Embryonic facial prominence (tissue), 1 donor: ENCODE results near the gene HBP1.
"Not testable (repeated sequence)": the region's sequence is repeated elsewhere in the genome, so short reads cannot be mapped to it uniquely, and the experiment has no call there.

Source experiments
- DNase-seq: peaks from one replicate; pipeline ENCODE4 v3.0.0-alpha.2; 2016; ENCODE audit errors: extremely low spot score

Gene HBP1

DNA sequence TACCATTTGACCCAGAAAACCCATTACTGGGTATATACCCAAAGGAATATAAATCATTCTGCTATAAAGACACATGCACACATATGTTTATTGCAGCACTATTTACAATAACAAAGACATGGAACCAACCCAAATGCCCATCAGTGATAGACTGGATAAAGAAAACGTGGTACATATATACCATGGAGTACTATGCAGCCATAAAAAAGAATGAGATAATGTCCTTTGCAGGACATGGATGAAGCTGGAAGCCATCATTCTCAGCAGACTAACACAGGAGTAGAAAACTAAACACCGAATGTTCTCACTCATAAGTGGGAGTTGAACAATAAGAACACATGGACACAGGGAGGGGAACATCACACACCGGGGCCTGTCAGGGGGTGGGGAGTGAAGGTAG, 13.1 kb upstream of the HBP1 start:
- not testable (repeated sequence) for DNase-seq

DNA sequence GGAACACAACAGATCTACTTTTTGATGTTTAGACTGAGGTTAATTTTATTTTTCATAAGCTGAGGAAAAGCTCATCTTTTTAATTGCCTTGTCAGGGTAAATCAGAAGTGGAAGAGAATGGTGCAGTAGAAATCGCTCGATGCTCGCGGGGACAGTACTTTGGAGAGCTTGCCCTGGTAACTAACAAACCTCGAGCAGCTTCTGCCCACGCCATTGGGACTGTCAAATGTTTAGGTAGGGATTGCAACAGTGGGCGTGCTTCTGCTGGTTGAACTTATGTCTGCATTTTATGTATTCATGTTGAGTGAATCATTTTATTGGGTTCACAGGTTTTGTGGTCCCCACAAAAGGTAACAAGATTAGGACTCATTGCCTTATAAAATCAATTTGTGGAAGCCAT, 11.7 kb upstream of the HBP1 start:
- no peak for DNase-seq

DNA sequence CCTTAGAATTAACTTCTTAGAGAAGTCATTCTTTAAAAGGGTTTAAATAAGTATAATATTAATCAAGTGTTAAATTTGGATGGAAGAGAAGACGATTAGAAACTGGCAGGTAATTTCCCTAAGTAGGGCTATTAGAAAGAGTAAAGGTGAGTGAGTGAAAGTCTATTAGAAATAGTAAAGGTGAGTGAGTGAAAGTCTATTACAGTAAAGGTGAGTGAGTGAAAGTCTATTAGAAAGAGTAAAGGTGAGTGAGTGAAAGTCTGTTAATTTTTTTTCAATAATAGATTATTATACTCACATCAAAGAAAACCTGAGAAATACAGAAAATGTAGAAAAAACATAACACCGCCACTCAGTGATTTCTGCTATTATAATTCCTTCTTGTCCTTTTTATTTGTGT, 10.8 kb upstream of the HBP1 start:
- DNase-seq = no peak

DNA sequence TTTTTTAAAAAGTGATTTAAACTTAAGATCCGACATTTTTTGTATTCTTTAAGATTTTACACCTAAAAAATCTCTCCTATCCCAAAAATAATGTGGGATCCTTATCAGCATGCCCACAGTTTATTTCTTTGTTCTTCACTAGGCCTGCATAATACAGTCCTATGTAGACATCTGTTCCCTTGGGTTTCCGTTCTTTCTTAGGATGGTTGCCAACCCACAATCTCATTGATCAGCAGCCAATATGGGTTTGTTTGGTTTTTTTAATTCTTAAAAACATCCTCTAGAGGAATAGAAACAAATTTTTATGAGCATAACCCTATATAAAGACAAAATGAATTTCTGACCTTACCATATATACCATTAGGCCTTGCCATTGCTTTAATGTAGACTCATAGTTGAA, 8.4 kb upstream of the HBP1 start:
- no peak for DNase-seq

DNA sequence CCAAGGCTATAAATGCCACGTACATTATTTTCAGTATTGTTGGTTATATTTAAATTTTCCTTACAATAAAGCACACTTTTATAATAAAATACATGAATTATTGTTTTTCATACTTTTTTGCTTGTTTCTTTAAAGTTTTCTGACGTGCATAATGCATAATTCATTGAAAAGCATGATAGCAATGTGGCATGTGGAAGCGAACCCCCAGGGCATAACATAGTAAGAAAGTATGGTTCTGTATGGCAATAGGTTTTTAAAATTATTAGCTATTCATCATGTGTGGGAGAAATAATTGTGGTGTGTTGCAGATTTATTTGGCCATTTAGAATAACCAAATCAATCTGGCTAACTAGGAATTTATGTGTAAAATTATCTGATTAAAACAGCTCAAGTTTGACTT, 7.4 kb upstream of the HBP1 start:
- DNase-seq = no peak

DNA sequence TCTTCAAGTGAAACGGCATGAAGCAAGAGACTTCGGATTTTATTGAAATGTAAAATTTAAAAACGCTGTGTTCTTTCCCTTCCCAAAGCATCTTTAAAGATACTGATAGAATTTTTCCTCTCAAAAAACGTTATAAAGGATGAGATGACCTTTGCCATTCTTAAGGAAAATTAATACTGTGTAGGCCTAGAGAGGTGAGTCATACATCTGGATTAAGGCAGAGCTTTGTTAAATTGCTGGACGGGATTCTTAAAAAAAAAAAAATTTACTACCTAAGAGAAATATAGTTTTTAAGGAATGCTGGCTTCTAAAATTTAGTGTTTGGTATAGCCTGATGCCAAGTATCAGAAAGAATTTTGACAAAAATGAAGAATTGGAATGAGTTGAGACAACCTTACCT, 6.3 kb upstream of the HBP1 start:
- DNase-seq = no peak

DNA sequence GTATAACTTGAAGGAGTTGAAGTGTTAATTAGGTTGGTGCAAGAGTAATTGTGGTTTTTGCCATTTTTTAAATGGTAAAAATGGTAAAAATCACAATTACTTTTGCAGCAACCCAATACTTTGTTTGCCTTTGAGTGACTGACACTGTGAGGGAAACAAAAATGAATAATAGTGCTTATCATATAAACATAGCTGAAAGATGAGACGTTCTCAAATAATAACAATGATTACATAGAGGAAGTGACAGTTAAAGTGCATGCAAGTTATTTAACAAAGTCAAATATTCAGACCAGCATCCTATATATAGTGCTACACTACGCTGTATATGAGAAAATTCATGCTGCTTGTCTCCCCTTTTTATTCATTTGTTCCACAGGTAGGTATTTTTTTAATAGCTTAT, 4.7 kb upstream of the HBP1 start:
- DNase-seq = no peak

DNA sequence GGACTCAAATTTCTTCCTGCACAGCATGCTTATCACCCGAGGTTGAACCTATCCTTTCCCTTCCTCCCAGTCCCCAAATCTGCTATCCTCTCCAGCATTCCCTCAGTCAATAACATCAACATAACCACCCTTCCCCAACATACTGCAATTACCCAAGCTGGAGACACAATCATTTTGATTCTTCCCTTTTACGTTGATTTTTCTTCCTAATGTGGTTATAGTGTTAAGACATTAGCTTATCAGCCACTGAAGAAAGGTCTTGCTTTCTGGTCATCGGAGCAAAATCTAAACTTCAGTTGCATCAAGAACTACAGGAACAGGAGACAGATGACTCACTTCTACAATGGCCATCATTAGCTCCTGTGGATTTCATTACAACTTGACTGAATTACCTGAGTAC, 3.5 kb upstream of the HBP1 start:
- no peak for DNase-seq

DNA sequence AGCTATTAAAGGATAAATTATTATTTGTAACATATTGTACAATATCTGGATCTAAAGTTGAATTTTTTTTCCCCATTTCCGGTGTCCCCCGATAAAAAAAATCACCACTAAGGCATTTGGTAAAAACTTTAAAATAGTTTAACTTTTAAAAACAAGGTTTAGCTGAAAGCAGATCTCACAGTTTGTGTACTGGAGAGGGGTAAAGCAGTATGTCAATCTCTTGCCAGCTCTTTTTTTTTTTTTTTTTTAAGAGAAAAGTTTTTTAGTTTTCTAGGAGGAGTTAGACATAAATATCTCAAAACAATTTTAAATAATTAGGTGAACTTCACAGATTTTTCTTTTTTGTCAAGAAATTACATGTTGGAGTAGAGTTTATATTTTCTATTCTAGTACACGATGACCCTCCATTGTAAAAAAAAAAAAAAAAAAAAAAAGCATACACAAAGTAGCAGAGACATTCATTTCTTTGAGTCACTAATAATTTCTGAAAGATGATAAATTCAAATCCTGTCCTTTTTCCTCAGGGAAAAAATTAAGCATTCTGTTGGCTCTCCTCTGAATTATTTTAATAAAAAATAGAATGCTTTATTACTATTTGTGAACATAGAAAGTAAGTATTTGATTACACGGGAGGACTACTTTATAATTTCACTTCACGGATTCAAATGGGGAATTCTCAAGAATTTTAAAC, 1.9 kb upstream of the HBP1 start:
- no peak for DNase-seq

DNA sequence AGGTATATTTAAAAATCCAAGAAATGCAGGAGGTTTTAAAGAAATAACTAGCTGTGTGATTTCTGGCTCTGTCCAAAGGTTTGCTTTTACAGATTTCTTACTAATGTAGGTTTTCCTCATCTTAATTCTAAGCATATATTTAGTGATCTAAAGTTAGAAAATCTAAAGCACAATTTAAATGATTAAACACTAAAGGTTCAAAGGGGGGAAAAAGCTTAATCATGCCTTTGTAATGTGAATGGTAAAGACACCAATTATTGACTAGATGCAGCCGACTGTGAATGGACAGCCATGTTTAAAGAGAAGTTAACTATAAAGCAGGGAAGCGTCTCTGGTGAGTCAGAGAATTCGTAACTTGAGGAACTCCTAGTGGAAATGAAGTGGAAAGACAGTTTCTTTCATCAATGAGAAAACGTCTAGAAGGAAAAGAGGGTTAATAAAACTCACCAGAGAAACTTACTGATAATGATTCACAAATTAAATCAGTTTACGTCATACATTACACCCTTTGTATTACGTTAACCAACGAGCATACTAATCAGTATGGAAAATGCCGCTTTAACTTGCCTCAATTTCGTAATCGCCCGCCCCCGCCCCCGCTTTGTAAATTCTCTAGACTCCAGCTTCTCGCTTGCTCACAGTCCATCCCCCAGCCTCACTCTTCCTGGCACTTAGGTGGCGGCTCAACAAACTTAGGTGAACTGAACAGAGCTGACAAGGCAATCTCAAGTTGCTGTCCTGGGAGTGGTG, 1.1 kb upstream of the HBP1 start:
- DNase-seq = peak; percentile 86

DNA sequence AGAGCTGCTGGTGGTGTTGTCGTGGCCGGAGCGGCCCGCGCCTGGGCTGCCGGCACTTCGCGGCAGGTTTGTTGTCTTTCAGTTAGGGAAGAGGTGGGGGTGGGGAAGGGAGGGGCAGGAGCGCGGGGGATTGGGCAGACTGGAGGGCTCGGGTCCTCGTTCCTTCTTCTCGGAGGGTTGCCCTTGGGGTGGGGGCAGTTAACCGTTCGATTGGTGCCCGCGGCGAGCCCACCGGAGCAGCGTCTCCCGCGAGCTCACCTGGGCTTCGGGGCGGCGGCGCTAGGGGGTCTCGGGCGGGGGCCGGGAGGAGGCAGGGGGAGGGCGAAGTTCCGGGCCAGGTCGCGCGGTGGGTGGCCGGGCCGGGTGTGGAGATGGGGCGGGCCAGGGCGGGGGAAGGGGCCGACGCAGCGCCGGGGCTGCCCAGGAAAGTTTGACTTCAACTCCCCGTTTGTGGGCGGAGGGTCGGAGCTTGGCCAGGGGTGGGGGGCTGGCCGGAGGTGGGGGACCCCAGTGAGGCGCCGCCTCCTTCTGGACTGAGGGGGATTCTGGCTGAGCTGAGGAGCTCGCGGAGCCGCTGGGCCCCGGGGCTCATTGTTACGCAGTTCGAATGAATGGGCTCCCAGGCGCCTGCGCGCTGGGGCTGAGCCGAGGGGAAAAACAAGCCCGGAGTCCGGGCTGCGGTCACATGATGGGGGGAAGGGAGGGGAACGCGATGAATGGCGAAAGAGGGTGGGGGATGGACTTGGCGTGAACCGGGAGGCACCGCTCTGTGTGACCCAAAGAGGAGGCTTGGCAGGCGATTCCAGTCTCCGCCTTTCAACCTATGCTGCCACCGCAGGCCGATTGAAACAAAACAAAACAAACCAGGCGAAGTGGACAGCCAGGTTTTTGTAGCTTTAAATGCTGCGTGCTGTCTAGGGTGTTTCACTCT, 582 bp downstream of the HBP1 start:
- peak; percentile 84 for DNase-seq

DNA sequence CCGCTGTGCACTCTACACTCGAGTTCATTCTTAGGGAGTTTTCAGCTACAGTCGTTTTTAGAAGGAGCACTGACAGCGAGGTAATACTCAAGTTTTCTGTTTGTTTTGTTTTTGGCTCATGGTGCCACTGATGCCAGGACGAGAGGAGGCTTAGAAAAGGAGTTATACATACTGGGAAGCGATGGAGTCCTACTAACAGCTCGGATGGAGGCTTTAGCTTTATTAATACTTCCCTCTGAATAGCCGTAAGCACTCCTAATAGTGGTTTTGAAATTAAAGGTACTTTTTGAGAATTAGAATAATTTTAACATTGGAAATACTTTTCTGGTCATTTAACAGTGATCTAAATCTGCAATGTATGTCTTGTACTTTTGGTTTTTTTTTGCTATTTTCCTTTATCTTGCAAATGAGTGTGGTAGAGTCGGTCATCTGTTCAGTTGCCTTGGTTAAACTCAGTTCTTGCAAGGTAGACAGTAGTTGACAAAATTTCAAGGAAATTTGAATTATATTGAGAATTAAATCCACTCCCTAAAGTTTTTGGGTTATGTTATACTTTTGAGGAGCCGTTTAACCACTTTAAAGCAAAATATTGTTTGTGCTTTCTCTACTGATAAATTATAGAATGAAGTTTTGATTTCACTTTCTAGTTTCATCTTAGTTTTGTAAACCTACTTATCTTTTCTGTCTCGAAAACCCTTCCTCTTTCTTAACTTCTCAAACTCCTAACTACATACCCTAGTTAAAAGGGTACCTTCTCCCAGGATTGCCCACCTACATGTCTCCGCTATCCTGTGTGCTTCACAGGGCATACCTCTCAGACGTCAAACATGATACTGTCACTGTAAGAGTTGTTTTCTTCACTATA, 1.5 kb downstream of the HBP1 start:
- no peak for DNase-seq

DNA sequence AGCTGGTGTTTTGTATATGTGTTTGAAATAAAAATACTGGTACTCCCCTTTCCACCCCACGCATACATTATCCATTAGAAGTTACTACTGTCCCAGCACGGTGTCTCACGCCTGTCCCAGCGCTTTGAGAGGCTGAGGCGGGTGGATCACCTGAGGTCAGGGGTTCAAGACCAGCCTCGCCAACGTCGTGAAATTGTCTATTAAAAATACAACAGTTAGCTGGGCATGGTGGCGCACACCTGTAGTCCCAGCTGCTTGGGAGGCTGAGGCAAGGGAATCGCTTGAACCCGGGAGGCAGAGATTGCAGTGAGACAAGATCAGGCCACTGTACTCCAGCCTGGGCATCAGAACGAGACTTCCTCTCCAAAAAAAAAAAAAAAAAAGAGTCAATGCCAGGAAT, 2.7 kb downstream of the HBP1 start:
- DNase-seq = no peak

DNA sequence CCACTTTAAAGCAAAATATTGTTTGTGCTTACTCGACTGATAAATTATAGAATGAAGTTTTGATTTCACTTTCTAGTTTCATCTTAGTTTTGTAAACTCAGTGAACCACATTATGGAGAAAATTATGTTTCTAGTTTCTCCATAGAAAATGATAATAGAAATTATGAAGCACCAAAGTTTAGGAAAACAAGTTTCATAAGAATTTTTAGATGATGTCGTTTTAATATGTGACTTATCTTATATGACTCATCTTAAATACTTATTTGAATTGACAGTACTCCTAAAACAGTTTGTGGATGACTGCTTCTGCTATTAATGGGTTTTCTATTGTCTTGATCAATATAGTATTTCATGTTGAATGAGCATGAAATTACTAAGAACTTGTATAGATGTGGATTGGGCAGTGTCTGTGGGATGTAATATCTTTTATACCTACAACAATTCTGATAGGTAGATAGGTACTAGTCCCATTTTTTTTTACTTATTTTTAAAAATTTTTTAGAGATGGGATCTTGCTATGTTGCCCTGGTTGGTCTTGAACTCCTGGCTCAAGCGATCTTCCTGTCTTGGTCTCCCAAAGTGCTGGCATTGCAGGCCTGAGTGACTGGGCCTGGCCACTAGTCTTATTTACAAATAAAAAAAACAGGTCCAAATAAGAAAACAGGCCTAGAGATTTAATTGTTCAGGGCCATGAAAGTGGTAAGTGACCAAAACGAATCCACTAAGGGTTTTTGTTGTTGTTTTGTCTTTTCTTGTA, 3.7 kb downstream of the HBP1 start:
- no peak for DNase-seq

DNA sequence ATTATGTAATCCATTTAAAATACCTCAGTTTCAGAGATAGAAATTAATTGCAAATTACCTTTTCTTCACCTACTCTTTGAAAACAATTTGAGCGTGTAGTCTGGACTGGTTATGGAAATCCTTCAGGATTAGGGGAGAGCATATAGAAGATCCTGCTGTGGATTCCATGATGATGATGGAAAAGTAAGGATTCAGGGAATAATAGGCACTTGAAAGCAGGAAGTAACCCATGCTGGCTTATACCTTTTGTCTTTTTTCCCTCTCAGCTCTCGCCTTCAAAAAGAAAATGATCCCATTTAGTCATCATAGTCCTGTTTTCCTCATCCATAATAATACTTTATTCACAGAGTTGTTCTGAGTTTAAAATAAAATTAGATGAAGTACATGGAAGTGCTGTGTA, 4.4 kb downstream of the HBP1 start:
- no peak for DNase-seq

DNA sequence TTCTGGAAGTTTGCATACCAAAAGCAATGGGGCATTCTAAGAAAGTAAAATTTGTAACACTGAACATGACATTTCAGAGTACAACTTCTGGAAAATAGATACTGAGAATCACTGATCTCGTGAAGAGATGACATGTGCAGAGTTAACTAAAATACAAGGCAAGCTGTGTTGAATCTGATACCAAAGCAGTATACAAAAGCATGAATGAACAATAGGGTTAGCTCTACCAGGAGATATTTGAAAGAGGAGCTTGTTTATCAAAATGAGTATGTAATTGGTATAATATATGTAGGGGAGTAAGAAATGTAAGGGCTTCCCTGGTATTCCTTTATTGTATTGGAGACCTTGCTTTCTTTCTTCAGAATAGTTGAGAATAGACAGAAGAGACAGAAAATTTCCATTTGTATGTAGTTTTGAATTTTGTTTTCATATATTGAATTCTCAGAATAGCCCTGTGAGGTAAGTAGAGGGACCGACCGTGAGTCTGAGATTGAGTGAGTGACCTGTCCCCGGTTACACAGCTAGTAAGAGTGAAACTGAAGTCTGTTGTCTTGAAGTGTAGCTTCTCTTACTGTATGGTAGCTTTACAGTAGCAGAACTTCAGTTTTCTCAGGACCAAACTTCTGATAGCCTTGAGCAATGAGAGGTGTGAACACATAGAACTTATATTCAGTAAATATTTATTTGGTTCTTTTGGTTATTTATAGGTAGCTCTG, 5.0 kb downstream of the HBP1 start:
- DNase-seq = no peak

DNA sequence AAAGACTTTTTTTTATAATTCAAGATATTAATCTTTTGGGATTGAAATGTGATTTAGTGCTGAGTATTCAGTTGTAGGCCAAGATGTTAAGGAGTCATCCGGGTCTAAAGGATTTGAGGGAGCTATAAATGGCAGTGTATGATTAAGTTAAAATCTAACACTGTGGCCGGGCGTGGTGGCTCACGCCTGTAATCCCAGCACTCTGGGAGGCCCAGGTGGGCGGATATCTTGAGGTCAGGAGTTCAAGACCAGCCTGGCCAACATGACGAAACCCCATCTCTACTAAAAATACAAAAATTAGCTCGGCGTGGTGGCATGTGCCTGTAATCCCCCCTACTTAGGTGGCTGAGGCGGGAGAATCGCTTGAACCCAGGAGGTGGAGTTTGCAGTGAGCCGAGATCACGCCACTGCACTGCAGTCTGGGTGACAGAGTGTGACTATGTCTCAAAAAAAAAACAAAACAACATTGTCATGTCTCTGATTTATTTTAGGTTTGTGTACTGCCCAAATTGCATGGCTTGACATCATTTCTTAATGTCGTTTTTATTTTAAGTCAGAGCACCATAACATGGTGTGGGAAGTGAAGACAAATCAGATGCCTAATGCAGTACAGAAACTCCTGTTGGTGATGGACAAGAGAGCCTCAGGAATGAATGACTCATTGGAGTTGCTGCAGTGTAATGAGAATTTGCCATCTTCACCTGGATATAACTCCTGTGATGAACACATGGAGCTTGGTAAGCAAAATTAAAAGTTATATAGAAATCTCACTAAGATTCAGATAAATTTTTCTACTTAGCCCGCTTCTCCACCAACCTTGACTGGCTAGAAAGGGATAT, 10.7 kb downstream of the HBP1 start:
- no peak for DNase-seq

DNA sequence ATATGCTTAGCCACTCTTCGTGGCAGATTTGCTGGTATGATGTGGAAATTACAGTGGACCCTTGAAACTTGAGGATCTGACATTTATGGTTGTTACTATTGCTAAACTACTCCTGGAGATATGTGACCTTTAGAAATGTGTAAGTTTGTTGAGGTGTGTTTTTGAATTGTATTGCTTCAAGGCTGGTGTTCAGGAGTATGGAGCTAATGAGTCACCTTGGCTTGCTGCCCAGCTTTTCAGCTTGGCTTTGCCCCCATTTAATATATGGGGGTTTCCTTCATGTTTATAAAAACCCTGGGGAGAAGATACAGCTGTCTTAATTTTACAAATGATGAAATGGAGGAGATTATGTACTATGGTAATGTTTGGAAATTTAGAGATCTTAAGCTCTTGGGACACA, 11.6 kb downstream of the HBP1 start:
- no peak for DNase-seq

DNA sequence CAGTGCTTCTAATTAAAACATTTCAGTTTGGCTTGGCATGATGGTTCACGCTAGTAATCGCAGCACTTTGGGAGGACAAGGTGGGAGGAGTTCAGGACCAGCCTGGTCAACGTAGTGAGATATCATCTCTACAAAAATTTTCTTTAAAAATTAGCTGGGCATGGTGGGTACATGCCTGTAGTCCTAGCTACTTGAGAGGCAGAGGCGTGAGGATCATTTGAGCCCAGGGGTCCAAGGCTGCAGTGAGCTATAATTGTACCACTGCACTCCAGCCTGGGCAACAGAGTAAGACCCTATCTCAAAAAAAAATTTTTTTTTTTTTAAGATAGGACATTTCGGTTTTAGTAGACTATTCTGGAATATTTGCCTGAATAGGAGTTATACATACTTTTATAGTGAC, 12.4 kb downstream of the HBP1 start:
- DNase-seq = no peak
